Inflammatory macrophage treated with lipopolysaccharide for 4 hours (primary cell): ENCODE results near the gene AIPL1.

ENCODE experiments used
- DNase-seq: peaks from one replicate; pipeline ENCODE4 v3.0.0-alpha.2; 2020

The AIPL1 gene

GRCh38 chr17:6448473-6448872 lies 13.6 kb upstream of the AIPL1 start:
- no peak for DNase-seq

GRCh38 chr17:6446516-6447100 lies 11.7 kb upstream of the AIPL1 start:
- DNase-seq, result no peak

GRCh38 chr17:6444571-6445335 lies 9.8 kb upstream of the AIPL1 start:
- no peak for DNase-seq

GRCh38 chr17:6443692-6444570 lies 9.0 kb upstream of the AIPL1 start, which contains the start of gene PIMREG:
Gene PIMREG (plus strand): TSS chr17:6444455. CDS start chr17:6445111, 656 bp downstream.
- peak; percentile 93 for DNase-seq

GRCh38 chr17:6442775-6443174 lies 7.9 kb upstream of the AIPL1 start:
- DNase-seq, result no peak

GRCh38 chr17:6439951-6440350 lies 5.0 kb upstream of the AIPL1 start:
- no peak for DNase-seq

- DNase-seq, result no peak
Measured at GRCh38 chr17:6437956-6438355, 3.0 kb upstream of the AIPL1 start.

- no peak for DNase-seq
Measured at GRCh38 chr17:6437466-6437865, 2.5 kb upstream of the AIPL1 start.

GRCh38 chr17:6435968-6436367 lies 1.0 kb upstream of the AIPL1 start:
- peak; percentile 63 for DNase-seq

- DNase-seq, result no peak
Measured at GRCh38 chr17:6430769-6431168, 4.2 kb downstream of the AIPL1 start.

- DNase-seq, result no peak
Measured at GRCh38 chr17:6429266-6429665, 5.7 kb downstream of the AIPL1 start.

GRCh38 chr17:6428207-6428965 lies 6.5 kb downstream of the AIPL1 start:
- DNase-seq, result no peak

- peak; percentile 79 for DNase-seq
Measured at GRCh38 chr17:6427279-6427781, 7.6 kb downstream of the AIPL1 start.

GRCh38 chr17:6426356-6427101 lies 8.4 kb downstream of the AIPL1 start:
- no peak for DNase-seq

- DNase-seq, result no peak
Measured at GRCh38 chr17:6425407-6425806, 9.5 kb downstream of the AIPL1 start.

- DNase-seq, result no peak
Measured at GRCh38 chr17:6423931-6424330, 11.0 kb downstream of the AIPL1 start.

- no peak for DNase-seq
Measured at GRCh38 chr17:6422654-6423241, 12.2 kb downstream of the AIPL1 start.

GRCh38 chr17:6421700-6422604 lies 13.0 kb downstream of the AIPL1 start:
- DNase-seq, result peak; percentile 77

GRCh38 chr17:6420173-6420641 lies 14.7 kb downstream of the AIPL1 start:
- peak; percentile 22 for DNase-seq

GRCh38 chr17:6415616-6416015 lies 19.3 kb downstream of the AIPL1 start:
- DNase-seq, result no peak
